Mucosa of rectum (tissue), 2 donors: ENCODE measurements around the gene DNAH14.

Experiments used
- H3K27ac ChIP-seq, 2 donors: one replicate each; pipeline ENCODE4 v1.7.0; 2013; ENCODE audit warnings: inconsistent platforms in 2 of 2, low read depth in 2 of 2, low read length in 2 of 2
- H3K27me3 ChIP-seq, 2 donors: one replicate each; pipeline ENCODE4 v1.7.0; 2013; ENCODE audit warnings: low read length in 2 of 2; ENCODE audit not compliant: control insufficient read depth in 2 of 2, insufficient read depth in 2 of 2
- H3K36me3 ChIP-seq, 2 donors: one replicate each; pipeline ENCODE4 v1.7.0; 2013; ENCODE audit warnings: low read length in 2 of 2; ENCODE audit not compliant: control insufficient read depth in 2 of 2, insufficient read depth in 2 of 2
- H3K4me1 ChIP-seq, 2 donors: one replicate each; pipeline ENCODE4 v1.7.0; 2013; ENCODE audit warnings: low read length in 2 of 2, mild to moderate bottlenecking in 1 of 2; ENCODE audit not compliant: control insufficient read depth in 2 of 2, insufficient read depth in 2 of 2
- H3K4me3 ChIP-seq, 2 donors: one replicate each; pipeline ENCODE4 v1.7.0; 2013; ENCODE audit warnings: low read length in 2 of 2
- H3K9ac ChIP-seq, 2 donors: one replicate each; pipeline ENCODE4 v1.7.0; 2013; ENCODE audit warnings: low read length in 2 of 2, low read depth in 1 of 2, mild to moderate bottlenecking in 1 of 2
- H3K9me3 ChIP-seq, 2 donors: one replicate each; pipeline ENCODE4 v1.7.0; 2013; ENCODE audit warnings: low read length in 2 of 2; ENCODE audit not compliant: control insufficient read depth in 2 of 2
- donor health status: healthy.
- donor health status: Normal muscosa, but diverticular disease.

The DNAH14 gene

DNA sequence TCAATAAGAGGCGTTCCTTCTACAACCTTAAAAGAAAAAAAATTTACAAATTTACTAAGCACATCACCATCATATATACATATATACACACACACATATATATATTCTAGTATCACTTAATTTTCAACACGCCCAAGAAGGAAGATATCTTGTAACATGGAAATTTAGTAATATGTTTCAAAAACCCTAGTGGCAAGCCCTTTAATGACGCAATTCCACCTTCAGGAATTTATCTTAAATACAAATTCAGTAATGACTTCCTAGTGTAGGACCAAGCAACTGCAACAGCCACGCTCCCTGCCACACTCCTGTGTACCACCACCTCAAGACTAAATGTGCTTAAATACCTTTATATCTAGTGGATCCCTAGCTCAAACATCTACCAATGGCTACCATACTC is 485.8 kb downstream of the DNAH14 start:
- H3K27ac ChIP-seq: no peak overlapping the region
- no peak overlapping the region for H3K9ac ChIP-seq
- no peak overlapping the region for H3K4me3 ChIP-seq
- no peaks in the 10 kb centered on the region for H3K27me3 ChIP-seq
- peaks cover 12 to 13% of the 10 kb centered on the region in 2 donors for H3K4me1 ChIP-seq
- peaks cover 43 to 64% of the 10 kb centered on the region in 2 donors for H3K36me3 ChIP-seq
- H3K9me3 ChIP-seq: no peaks in the 10 kb centered on the region

GRCh38 chr1:225415967-225416745 is 486.7 kb downstream of the DNAH14 start:
- Histone ChIP-seq H3K36me3 (peaks cover 38 to 57% of the 10 kb centered on the region in 2 donors), H3K4me3 (no peak overlapping the region), H3K9me3 (no peaks in the 10 kb centered on the region), H3K4me1 (peaks cover 12 to 13% of the 10 kb centered on the region in 2 donors), H3K27ac (no peak overlapping the region), H3K9ac (no peak overlapping the region), H3K27me3 (no peaks in the 10 kb centered on the region)

GRCh38 chr1:225418059-225418458 is 488.6 kb downstream of the DNAH14 start:
- Histone ChIP-seq H3K4me3 (no peak overlapping the region), H3K9ac (no peak overlapping the region), H3K27ac (no peak overlapping the region), H3K9me3 (no peaks in the 10 kb centered on the region), H3K27me3 (no peaks in the 10 kb centered on the region), H3K4me1 (peaks cover 17 to 23% of the 10 kb centered on the region in 2 donors), H3K36me3 (peaks cover 28 to 47% of the 10 kb centered on the region in 2 donors)

- H3K27ac ChIP-seq: peak overlapping the region; percentile 18 to 36
- H3K9ac ChIP-seq: no peak overlapping the region
- peaks cover 21 to 27% of the 10 kb centered on the region in 2 donors for H3K4me1 ChIP-seq
- peaks cover 28 to 47% of the 10 kb centered on the region in 2 donors for H3K36me3 ChIP-seq
- no peak overlapping the region for H3K4me3 ChIP-seq
- no peaks in the 10 kb centered on the region for H3K27me3 ChIP-seq
- H3K9me3 ChIP-seq: no peaks in the 10 kb centered on the region
Observed at GRCh38 chr1:225418598-225418997, 489.1 kb downstream of the DNAH14 start.

DNA sequence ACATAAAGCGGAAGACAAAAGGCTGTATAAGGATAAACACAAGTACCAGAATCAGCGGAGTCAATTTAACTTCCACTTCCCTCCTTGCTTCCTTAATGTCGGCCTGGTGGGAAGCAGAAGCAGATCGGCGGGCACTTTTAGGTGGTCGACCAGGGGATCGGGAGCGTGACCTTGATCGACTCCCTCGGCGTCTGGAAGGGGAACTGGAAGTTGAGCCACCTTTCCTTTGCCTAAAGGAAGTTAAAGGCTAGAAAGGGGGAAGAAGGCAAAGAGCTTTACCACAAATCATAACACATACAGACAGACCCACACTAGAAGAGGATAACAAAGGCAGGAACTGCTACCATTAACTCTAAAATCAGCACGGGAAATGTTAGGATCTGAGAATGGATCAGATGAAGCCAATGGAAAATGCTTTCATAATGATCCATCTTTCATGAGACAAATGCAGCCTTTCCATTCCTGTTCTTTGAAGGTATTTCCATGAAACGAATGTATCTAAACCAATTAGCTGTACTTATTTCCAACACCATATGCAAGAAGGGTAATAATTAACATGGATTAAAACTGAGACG is 492.6 kb downstream of the DNAH14 start:
- H3K4me3 ChIP-seq: no peak overlapping the region
- peaks cover 14 to 23% of the 10 kb centered on the region in 2 donors for H3K36me3 ChIP-seq
- no peak overlapping the region for H3K27ac ChIP-seq
- H3K9me3 ChIP-seq: no peaks in the 10 kb centered on the region
- no peaks in the 10 kb centered on the region for H3K27me3 ChIP-seq
- H3K9ac ChIP-seq: no peak overlapping the region
- H3K4me1 ChIP-seq: peaks cover 40% of the 10 kb centered on the region in 2 donors

- Histone ChIP-seq H3K36me3 (peaks cover 9 to 17% of the 10 kb centered on the region in 2 donors), H3K4me3 (peak overlapping the region; percentile 14 to 22), H3K9ac (peak overlapping the region in 1 of 2 donors; percentile 19), H3K9me3 (no peaks in the 10 kb centered on the region), H3K4me1 (peaks cover 36 to 38% of the 10 kb centered on the region in 2 donors), H3K27ac (peak overlapping the region; percentile 32 to 53), H3K27me3 (no peaks in the 10 kb centered on the region)
Observed at GRCh38 chr1:225422795-225423517, 493.5 kb downstream of the DNAH14 start.

GRCh38 chr1:225423518-225423855 is 494.0 kb downstream of the DNAH14 start:
- H3K4me3 ChIP-seq: peak overlapping the region; percentile 14 to 22
- peaks cover 35% of the 10 kb centered on the region in 2 donors for H3K4me1 ChIP-seq
- peak overlapping the region in 1 of 2 donors; percentile 53 for H3K27ac ChIP-seq
- no peaks in the 10 kb centered on the region for H3K27me3 ChIP-seq
- no peak overlapping the region for H3K9ac ChIP-seq
- peaks cover 8 to 12% of the 10 kb centered on the region in 2 donors for H3K36me3 ChIP-seq
- no peaks in the 10 kb centered on the region for H3K9me3 ChIP-seq

DNA sequence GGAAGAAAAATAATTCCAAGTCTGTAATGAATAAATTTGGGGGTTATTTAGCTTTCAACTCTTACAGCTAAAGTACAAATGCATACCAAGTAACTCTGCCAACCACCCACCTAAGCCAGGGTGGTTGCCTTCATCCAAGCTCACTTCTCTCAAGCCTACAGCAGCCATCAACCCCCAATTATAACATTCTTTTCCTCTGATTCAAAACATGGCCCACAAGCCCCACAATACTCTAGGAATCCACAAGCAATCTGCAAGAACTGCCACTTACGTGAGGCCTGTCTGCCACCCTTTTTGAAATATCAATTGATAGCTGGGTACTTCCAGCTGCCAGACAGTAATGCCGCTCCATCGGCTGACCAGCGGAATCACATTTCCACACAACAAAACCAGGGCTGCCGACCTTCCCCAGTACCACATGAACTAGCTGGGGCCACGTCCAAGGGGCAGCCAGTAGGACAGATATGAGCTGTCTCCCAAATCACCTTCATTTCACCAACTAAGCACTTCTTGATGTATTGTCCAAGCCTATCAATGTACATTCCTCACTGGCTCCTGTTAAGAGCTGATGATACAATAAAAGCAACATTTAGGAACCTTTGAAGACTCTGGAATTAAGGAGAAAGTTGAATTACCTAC is 495.2 kb downstream of the DNAH14 start:
- peaks cover 29 to 33% of the 10 kb centered on the region in 2 donors for H3K4me1 ChIP-seq
- no peak overlapping the region for H3K9ac ChIP-seq

GRCh38 chr1:225425201-225425786 is 495.8 kb downstream of the DNAH14 start:
- H3K27ac ChIP-seq: no peak overlapping the region
- H3K36me3 ChIP-seq: peaks cover 2 to 5% of the 10 kb centered on the region in 2 donors
- peaks cover 29 to 33% of the 10 kb centered on the region in 2 donors for H3K4me1 ChIP-seq
- H3K4me3 ChIP-seq: peak overlapping the region in 1 of 2 donors; percentile 94
- H3K9me3 ChIP-seq: no peaks in the 10 kb centered on the region
- H3K9ac ChIP-seq: no peak overlapping the region
- H3K27me3 ChIP-seq: no peaks in the 10 kb centered on the region

More for the DNA sequence above, 495.2 kb downstream of the DNAH14 start:
- no peaks in the 10 kb centered on the region for H3K9me3 ChIP-seq
- H3K27ac ChIP-seq: no peak overlapping the region
- H3K27me3 ChIP-seq: no peaks in the 10 kb centered on the region
- peaks cover 2 to 6% of the 10 kb centered on the region in 2 donors for H3K36me3 ChIP-seq
- no peak overlapping the region for H3K4me3 ChIP-seq
